Measurements from ENCODE around the gene CDH13.

The CDH13 gene

DNA sequence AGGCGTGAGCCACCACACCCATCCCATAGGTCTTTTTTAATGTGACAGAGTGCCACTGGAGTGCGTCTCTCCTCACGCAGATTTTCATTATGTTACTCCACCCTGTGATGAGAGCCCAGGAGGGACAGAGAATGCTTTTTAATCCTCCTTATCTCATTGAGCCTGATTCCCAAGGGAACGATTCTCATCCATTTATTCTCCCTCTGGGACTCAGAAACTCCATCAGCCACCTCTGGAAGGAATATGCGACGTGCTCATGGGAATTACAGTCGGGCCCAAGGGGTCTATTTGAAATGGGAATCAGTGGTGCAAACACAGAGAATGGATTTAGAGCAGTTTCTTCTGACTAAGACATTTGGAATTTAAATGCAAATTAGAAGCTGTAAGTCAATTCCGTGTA lies 1025.1 kb downstream of the CDH13 start:
- DNase-seq (ENCODE audit: extremely low read depth, insufficient read length): no peak
- H3K36me3 ChIP-seq (ENCODE audit: control insufficient read depth, insufficient read depth, low read length): no peaks in the 10 kb centered on the region
- no peak overlapping the region for H3K4me3 ChIP-seq (replicated peaks; ENCODE audit: low read depth, low read length)
- TF ChIP-seq, protein P1, sequence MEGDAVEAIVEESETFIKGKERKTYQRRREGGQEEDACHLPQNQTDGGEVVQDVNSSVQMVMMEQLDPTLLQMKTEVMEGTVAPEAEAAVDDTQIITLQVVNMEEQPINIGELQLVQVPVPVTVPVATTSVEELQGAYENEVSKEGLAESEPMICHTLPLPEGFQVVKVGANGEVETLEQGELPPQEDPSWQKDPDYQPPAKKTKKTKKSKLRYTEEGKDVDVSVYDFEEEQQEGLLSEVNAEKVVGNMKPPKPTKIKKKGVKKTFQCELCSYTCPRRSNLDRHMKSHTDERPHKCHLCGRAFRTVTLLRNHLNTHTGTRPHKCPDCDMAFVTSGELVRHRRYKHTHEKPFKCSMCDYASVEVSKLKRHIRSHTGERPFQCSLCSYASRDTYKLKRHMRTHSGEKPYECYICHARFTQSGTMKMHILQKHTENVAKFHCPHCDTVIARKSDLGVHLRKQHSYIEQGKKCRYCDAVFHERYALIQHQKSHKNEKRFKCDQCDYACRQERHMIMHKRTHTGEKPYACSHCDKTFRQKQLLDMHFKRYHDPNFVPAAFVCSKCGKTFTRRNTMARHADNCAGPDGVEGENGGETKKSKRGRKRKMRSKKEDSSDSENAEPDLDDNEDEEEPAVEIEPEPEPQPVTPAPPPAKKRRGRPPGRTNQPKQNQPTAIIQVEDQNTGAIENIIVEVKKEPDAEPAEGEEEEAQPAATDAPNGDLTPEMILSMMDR (IDR thresholded peaks at IDR 0.05; ENCODE audit: insufficient read depth, low read length, poor library complexity, severe bottlenecking): no peak
- no peaks in the 10 kb centered on the region for H3K27me3 ChIP-seq (replicated peaks; ENCODE audit: control insufficient read depth, insufficient read depth, low read length)

DNA sequence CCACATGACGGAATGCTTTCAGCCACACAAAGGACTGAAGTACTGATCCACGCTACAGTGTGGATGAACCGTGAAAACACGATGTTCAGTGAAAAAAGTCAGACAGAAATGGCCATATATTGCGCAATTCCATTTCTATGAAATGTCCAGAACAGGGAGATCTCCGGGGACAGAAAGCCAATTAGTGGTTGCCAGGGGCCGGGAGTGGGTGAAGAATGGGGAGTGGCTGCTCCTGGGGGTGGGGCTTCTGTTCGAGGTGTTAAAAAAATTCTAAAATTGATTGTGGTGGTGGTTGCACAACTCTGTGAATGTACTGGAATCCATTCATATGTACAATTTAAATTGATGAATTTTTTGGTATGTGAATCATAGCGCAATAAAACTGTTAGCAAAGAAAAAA lies 1026.2 kb downstream of the CDH13 start:
- TF ChIP-seq, protein P1 (IDR thresholded peaks at IDR 0.05; ENCODE audit: insufficient read depth, low read length, poor library complexity, severe bottlenecking): no peak
- Histone ChIP-seq H3K36me3 (ENCODE audit: control insufficient read depth, insufficient read depth, low read length) (no peaks in the 10 kb centered on the region), H3K27me3 (replicated peaks; ENCODE audit: control insufficient read depth, insufficient read depth, low read length) (peaks cover 1% of the 10 kb centered on the region; the same call in 1 of the 2 replicates), H3K4me3 (replicated peaks; ENCODE audit: low read depth, low read length) (no peak overlapping the region)
- no peak for DNase-seq (ENCODE audit: extremely low read depth, insufficient read length)

DNA sequence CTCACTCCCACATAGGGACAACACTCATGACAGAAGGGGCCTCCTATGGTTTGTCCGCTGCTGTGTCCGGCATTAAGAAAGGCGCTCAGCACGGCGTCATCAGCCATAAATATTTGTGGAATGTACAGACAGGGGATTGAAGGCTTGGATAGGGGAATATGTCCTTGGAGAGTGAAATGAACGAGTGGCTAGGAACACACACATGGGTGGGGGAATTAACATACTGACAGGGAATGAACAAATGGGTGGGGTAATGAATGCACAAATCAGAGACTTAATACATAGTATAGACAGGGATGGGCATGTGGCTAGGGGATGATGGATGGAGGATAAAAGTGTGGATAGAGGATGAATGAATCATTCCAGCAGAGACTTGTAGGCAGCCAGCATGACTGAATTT lies 1027.0 kb downstream of the CDH13 start:
- H3K4me3 ChIP-seq (replicated peaks; ENCODE audit: low read depth, low read length): no peak overlapping the region
- H3K36me3 ChIP-seq (ENCODE audit: control insufficient read depth, insufficient read depth, low read length): no peaks in the 10 kb centered on the region
- no peak for DNase-seq (ENCODE audit: extremely low read depth, insufficient read length)
- peaks cover 1% of the 10 kb centered on the region; the same call in 1 of the 2 replicates for H3K27me3 ChIP-seq (replicated peaks; ENCODE audit: control insufficient read depth, insufficient read depth, low read length)
- TF ChIP-seq, protein P1 (IDR thresholded peaks at IDR 0.05; ENCODE audit: insufficient read depth, low read length, poor library complexity, severe bottlenecking): no peak

DNA sequence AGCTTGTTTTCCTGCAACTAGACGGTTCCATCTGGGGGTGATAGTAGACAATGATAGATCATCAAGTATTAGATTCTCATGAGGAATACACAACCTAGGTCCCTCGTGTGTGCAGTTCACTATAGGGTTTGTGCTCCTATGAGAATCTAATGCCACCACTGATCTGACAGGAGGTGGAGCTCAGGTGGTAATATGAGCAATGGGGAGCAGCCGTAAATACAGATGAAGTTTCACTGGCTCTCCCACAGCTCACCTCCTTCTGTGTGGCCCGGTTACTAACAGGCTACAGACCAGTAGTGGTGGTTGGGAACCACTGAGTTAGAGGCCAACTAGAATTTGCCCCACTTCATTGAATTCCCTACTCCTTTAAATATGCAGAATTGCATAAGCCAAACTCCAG lies 1033.5 kb downstream of the CDH13 start:
- no peak for DNase-seq (ENCODE audit: extremely low read depth, insufficient read length)
- TF ChIP-seq, protein P1 (IDR thresholded peaks at IDR 0.05; ENCODE audit: insufficient read depth, low read length, poor library complexity, severe bottlenecking): no peak
- Histone ChIP-seq H3K4me3 (replicated peaks; ENCODE audit: low read depth, low read length) (no peak overlapping the region), H3K27me3 (replicated peaks; ENCODE audit: control insufficient read depth, insufficient read depth, low read length) (peaks cover 1% of the 10 kb centered on the region; the same call in 1 of the 2 replicates), H3K36me3 (ENCODE audit: control insufficient read depth, insufficient read depth, low read length) (no peaks in the 10 kb centered on the region)

DNA sequence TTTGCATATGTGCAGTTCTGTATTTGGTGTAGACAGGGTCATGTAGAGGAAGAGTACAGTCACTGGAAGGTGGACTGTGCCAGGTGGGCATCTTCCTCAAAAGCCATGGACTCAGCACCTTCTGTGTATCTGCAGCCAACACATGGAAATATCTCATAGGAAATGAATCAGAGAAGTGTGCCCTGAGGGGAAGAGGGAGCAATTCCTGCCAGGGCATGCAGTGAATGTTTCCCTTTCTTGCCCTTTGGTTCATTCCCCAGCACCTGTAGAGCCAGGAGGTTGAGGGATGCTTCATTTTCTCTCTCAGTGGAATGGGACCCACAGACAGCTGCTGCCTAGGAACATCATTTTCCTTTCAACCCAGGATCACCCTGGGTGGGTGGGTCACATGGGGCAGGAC lies 1034.9 kb downstream of the CDH13 start:
- Histone ChIP-seq H3K4me3 (replicated peaks; ENCODE audit: low read depth, low read length) (no peak overlapping the region), H3K27me3 (replicated peaks; ENCODE audit: control insufficient read depth, insufficient read depth, low read length) (peaks cover 1% of the 10 kb centered on the region; the same call in 1 of the 2 replicates), H3K36me3 (ENCODE audit: control insufficient read depth, insufficient read depth, low read length) (no peaks in the 10 kb centered on the region)
- TF ChIP-seq, protein P1 (IDR thresholded peaks at IDR 0.05; ENCODE audit: insufficient read depth, low read length, poor library complexity, severe bottlenecking): no peak
- no peak for DNase-seq (ENCODE audit: extremely low read depth, insufficient read length)

DNA sequence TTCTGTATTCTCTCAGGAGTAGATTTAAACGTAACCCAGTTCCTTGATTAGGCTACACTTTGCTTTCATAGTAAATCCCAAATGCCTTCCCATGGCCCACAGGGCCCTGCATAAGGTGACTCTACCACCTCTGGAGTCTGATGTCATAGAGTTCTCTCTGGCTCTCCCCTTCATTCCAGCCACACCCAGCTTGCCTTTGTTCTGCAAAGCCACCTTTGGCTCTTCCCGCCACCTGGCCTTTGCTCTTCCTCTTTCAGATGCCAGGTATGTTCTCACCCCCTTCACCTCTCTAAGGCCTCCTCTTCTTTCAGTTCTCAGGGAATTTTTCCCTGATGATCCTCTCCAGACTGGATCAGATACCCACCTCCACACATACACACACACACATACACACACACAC lies 1039.7 kb downstream of the CDH13 start:
- Histone ChIP-seq H3K4me3 (replicated peaks; ENCODE audit: low read depth, low read length) (no peak overlapping the region), H3K27me3 (replicated peaks; ENCODE audit: control insufficient read depth, insufficient read depth, low read length) (no peaks in the 10 kb centered on the region), H3K36me3 (ENCODE audit: control insufficient read depth, insufficient read depth, low read length) (no peaks in the 10 kb centered on the region)
- TF ChIP-seq, protein P1 (IDR thresholded peaks at IDR 0.05; ENCODE audit: insufficient read depth, low read length, poor library complexity, severe bottlenecking): no peak
- no peak for DNase-seq (ENCODE audit: extremely low read depth, insufficient read length)
